T-helper 1 cell (primary cell): Measurements from ENCODE around the gene C5orf24.
"Not testable (repeated sequence)": the region's sequence is repeated elsewhere in the genome, so short reads cannot be mapped to it uniquely, and the experiment has no call there.

ENCODE experiments used
- DNase-seq, 5 donors: peaks; one replicate each; pipeline ENCODE4 v3.0.0-alpha.2; 2012 to 2020

C5orf24 gene

DNA sequence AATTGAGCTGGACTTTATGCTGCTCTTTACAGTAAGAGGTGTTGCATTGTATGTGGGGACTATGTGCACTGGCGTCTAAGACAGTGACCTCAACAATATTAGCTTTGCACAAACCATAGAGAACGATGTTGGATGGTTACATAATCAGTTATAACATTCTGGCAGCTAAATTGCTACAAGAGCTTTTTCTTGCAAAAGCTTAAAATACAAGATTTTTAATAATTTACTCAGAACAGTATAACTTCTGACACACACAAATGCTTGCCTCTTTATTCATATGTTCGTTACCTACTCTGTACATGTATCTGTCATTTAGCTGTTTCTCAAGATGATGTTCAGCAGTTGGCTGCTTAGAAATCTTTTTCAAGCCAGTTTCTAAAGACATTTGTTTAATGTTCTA, 11.6 kb downstream of the C5orf24 start:
- DNase-seq = no peak

DNA sequence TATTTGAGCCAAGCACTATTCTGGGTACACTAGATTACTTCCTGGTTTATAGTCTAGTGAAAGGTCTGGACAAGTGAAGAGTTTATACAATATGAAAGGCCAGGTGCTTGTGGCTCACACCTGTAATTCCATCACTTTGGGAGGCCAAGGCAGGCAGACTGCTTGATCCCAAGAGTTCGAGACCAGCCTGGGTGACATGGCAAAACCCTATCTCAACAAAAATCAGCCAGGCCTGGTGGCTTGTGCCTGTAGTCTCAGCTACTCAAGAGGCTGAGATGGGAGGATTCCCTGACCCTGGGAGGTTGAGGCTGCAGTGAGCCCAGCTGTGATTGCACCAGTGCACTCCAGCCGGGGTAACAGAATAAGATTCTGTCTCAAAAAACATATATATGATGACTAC, 18.9 kb downstream of the C5orf24 start:
- no peak for DNase-seq

DNA sequence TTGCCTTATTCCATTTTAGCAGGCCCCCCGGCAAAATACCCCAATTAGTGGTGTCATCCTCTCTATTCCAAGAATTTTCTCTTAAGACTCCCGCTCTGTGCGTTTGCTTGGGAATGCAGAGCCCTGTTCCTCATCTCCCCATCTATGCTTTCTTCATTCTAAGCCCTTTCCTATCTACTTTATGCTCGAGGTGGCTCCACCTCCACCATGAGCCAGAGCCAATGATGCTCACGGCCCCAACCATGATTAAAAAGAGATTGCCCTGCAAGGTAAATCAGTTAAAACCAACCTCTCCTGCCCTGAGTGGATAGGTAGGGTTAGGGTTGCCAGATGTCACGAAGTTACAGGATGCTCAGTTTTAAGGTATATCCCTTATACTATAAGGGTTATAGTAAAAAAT, 27.7 kb downstream of the C5orf24 start:
- peak in 1 of 5 donors; percentile 19 for DNase-seq

DNA sequence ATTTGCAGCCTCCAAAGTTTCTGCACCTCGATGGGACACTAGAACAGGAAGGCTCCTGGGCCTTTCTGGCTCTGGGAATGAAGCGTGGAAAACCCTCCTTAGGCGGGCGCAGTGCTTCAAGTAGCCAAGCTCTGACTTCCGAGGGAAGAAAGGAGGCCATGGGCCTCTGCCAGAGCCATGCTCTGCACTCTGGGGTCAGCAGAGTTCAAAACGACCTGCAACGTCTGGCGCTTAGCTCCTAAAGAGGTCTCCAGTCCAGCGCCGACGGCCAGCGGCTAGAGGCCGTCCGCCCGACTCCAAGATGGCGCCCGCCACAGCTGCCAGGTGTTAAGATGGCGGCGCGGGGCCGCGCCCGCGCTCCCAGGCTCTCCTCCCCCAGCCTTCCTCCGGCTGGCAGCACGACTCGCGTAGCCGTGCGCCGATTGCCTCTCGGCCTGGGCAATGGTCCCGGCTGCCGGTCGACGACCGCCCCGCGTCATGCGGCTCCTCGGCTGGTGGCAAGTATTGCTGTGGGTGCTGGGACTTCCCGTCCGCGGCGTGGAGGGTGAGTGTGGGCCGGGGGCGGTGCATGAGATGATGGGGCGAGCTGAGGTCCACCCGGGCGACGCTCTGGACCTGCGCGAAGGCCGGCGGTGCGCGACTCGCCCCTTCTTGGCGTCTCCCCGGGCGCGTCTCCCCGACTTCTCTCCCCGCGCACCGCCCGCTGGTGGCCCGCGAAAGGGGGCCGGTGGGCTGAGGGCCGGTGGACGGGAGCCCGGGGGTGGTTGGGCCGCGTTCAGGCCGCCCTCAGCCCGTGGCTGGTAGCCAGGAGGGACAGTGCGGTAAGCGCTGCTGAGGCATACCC, 28.4 kb downstream of the C5orf24 start, which contains the start of gene TXNDC15:
TXNDC15 (plus strand) TSS at position 385 of the 844 bp plus-strand sequence; CDS start at position 442, 57 bp downstream.
- peak; percentile 57 to 86 (median 71) for DNase-seq

DNA sequence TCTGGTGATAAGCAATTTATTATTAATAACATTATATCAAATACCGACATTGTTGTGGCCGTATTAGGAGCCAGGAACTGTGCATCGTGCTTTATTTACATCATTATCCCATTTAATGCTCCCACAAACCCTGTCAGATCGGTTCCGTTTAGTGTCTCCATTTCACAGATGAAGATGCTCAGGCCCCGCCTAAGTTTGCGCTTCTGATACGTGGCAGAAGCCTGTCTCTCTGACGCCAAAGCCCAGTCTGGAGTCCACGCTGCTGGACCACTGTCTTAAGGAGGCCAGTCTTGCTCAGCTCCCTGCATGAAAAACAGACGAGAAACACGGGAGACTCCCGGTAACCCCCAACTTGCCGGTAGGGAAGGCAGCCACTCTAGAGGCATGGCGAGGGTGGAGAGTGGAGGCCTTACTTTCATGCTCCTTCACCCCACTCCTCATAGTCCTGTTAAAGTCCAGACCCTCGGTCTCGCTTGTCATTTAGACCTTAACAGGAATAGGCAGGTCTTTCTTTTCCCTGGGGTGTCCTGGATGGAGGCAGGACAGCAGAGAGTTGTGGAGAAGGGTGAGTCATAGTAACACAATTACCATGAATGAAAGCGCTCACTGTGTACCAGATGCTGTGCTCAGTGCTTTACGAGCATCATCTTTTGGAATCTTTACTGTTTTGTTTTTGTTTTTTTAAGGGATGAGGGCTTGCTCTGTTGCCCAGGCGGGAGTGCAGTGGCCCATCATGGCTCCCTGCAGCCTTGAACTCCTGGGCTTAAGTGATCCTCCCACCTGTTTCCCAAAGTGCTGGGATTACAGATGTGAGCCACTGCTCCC, 29.3 kb downstream of the C5orf24 start:
- DNase-seq = peak in 1 of 5 donors; percentile 53

DNA sequence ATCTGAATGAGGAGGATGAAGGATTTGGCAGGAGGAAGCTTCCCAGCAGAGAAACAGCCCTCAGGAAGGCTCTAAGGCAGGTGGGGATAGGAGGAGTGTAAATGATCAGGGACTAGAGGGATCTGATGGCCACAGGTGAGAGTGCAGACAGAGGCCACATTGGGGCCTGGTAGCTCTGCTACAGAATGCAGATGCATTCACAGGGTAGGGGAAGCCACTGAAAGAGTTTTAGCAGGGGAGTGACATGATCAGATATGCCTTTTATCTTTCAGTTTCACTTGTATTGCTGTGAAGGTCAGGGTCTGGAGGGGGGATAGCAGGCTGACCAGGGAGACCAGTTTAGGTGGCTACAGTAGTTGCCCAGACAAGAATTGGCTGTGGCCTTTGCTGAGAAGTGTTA, 31.4 kb downstream of the C5orf24 start:
- peak in 1 of 5 donors; percentile 25 for DNase-seq

DNA sequence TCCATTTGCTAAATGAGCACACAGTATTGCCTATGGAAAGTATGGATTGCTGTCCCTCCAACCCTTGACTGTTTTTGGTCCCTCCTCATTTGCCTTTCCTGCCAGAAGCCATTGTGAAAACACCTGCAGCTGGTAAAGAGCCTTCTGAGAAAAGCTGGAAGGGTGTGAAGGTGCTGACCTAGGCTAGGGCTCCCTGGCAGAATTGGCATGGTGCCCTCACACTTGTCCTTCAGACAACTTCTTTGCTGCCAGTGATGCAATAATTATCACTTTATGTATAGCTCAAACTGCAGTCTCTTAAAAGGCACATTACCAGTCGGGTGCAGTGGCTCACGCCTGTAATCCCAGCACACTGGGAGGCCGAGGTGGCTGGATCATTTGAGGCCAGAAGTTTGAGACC, 32.6 kb downstream of the C5orf24 start:
- DNase-seq = no peak

DNA sequence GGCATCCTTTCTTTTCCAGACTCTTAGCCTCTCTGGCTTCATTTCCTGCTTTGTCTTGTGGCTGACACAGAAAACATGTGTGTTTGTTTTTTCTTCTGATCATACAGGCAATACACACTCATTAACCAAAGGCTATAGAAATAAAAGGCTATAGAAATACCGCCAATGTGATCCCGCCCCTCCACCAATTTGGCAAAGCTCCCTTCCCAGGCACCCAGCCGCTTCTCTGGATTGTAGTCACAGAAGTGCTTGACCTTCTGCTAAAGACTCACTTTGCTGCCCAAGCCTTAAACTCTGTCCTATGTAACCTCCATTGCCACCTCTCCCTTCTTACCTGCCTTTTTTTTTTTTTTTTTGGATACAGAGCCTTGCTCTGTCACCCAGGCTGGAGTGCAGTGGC, 33.7 kb downstream of the C5orf24 start:
- no peak for DNase-seq

DNA sequence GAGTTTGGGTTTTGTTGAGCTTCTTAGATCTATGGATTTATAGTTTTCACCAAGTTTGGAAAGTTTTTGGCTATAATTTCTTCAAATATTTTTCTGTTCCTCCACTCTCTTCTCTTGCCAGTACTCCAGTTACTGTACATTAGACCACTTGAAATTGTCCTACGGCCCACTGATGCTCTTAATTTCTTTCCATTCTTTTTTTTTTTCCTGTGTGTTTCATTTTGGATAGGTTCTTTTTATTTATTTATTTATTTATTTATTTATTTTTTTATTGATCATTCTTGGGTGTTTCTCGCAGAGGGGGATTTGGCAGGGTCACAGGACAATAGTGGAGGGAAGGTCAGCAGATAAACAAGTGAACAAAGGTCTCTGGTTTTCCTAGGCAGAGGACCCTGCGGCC, 35.2 kb downstream of the C5orf24 start:
- DNase-seq = not testable (repeated sequence)

DNA sequence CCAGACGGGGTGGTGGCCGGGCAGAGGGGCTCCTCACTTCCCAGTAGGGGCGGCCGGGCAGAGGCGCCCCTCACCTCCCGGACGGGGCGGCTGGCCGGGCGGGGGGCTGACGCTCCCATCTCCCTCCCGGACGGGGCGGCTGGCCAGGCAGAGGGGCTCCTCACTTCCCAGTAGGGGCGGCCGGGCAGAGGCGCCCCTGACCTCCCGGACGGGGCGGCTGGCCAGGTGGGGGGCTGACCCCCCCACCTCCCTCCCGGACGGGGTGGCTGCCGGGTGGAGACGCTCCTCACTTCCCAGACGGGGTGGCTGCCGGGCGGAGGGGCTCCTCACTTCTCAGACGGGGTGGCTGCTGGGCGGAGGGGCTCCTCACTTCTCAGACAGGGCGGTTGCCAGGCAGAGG, 35.9 kb downstream of the C5orf24 start:
- DNase-seq = not testable (repeated sequence)

DNA sequence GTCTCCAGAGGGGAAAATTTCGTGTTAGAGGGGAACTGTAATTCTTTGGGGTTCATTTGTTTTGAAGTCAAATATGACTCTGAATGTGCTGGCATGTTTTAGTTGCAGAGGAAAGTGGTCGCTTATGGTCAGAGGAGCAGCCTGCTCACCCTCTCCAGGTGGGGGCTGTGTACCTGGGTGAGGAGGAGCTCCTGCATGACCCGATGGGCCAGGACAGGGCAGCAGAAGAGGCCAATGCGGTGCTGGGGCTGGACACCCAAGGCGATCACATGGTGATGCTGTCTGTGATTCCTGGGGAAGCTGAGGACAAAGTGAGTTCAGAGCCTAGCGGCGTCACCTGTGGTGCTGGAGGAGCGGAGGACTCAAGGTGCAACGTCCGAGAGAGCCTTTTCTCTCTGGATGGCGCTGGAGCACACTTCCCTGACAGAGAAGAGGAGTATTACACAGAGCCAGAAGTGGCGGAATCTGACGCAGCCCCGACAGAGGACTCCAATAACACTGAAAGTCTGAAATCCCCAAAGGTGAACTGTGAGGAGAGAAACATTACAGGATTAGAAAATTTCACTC, 41.9 kb downstream of the C5orf24 start:
- no peak for DNase-seq

DNA sequence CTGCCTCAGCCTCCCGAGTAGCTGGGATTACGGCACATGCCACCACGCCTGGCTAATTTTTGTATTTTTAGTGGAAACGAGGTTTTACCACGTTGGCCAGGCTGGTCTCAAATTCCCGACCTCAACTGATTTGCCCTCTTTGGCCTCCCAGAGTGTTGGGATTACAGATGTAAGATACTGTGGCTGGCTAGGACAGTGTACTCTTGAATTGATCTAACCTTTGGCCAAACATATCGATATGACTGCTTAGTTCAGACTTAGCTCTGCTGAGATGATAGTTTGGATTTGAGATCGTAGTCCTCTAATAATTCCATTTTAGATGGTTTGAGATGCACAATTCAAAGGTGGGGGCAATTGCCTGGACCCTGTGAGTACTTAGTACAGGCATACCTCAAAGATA, 43.6 kb downstream of the C5orf24 start:
- DNase-seq = no peak

DNA sequence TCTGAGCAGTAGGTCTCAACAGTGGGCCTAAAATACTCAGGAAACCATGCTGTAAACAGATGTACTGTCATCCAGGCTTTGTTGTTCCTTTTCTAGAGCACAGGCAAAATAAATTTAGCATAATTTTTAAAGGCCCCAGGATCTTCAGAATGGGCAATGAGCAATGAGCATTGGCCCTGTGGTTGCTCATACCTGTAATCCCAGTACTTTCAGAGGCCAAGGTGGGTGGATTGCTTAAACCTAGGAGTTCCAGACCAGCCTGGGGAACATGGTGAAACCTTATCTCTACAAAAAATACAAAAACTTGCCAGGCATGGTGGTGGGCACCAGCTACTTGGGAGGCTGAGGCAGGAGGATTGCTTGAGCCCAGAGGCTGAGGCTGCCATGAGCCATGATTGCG, 45.7 kb downstream of the C5orf24 start:
- no peak for DNase-seq

DNA sequence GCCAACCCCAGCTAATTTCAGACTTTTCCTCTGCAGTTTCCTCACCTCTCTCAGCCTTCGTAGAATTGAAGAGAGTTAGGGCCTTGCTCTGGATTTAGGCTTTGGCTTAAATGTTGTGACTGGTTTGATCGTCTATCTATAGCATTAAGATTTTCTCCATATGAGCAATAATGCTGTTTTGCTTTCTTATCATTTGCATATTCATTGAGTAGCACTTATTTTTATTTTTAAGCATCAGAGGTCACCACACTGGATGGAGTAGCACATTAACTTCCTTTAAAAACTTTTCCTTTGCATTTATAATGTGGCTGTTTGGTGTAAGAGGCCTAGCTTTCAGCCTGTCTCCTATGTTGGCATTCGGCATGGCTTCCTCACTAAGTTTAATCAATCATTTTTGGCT, 46.5 kb downstream of the C5orf24 start:
- DNase-seq = no peak

DNA sequence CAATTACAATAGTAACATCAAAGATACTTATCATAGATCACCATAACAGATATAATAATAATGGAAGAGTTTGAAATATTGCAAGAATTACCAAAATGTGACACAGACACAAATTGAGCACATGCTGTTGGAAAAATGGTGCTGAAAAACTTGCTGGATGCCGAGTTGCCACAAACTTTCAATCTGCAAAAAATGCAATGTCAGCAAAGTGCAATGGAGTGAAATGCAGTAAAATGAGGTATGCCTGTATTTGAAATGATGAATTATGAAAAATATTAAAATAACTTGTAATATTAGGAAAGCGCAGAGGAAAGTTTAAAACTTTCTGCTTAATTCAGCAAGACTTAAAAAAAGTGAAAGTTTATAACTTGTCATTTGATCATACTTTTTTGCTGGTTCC, 47.2 kb downstream of the C5orf24 start:
- DNase-seq = no peak

DNA sequence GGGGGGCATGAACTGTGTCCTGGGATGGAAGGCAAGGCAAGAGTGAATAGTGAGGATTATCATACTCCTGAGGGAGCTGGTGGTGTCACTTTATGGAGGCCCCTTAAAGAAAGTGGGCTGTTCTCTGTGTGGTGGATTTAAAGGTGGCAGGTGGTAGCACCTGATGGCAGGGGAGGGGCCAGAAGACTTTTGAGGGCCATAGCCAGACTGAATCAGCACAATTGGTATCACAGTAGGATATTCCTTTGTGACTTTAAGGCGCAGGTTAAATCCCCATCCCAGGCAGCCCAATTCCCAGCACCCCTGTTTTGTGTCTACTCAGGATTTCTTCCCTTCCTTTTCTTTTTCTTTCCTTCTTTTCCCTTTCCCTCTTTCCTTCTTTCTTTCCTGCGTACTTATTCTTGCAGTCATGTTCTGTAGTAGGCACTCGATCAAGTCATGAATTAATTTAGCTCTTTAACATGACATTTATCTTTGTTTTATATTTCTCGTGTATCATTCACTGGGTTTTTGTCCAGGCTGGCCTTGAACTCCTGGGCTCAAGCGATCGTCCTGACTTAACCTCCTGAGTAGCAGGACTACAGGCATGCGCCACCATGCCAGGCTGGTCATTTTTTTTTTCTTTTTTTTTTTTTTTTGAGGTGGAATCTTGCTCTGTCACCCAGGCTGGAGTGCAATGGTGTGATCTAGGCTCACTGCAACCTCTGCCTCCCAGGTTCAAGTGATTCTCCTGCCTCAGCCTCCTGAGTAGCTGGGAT, 48.2 kb downstream of the C5orf24 start:
- DNase-seq = no peak

DNA sequence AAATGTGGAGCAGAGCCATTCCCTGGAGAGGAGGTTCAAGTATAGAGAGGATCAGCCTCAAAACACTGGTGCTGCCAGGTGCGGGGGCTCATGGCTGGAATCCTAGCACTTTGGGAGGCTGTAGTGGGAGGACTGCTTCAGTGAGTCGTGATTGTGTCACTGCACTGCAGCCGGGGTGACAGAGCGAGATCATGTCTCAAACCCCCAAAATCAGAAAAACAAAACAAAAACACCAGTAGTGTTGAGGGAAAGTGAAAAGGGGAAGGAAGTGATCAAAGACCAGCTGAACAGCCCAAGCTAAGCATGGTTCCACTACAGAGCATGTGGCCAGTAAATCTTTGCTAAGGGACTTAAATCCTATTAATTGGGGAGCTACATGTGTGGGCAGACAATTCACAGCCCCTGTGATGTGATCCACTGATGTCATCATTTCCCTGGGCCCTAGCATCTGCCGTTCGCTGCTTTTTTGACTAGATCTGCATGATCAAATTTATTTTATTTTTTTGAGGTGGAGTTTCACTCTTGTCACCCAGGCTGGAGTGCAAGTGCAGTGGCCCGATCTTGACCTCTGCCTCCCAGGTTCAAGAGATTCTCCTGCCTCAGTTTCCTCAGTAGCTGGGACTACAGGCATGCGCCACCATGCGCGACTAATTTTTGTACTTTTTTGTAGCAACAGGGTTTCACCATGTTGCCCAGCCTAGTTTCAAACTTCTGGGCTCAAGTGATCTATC, 56.5 kb downstream of the C5orf24 start:
- DNase-seq = no peak

DNA sequence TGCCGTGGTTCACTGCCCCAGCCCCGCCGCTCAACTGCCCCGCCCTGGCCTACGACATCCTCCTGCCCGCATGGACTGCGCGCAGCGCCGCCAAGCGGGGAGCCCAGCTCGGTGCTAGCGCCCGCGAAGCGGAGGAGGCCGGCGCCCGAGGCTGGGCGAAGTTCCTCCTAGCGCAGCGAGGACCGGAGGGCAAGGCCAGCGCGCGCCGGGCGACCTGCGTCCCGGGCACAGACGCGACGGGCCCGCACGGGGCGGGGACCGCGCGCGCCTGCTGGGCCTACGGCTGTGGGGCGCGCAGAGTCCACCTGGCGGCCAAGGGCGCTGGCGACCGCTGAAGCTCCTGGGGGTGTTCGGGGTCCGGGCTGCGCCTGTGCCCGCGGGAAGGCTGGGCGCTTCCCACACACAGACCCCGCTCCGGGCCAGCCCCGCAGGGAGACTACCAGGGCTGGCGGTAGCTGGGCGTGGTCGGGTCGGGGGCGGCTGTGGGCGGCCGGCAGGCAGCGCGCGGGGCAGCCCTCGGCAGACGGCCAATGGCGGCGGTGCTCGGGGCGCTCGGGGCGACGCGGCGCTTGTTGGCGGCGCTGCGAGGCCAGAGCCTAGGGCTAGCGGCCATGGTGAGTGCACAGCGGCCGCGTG, 59.0 kb downstream of the C5orf24 start, which contains the start of gene PCBD2:
PCBD2 (plus strand) TSS at position 522 of the 636 bp plus-strand sequence; CDS start at position 531, 9 bp downstream.
- DNase-seq = peak; percentile 76 to 97 (median 84)

DNA sequence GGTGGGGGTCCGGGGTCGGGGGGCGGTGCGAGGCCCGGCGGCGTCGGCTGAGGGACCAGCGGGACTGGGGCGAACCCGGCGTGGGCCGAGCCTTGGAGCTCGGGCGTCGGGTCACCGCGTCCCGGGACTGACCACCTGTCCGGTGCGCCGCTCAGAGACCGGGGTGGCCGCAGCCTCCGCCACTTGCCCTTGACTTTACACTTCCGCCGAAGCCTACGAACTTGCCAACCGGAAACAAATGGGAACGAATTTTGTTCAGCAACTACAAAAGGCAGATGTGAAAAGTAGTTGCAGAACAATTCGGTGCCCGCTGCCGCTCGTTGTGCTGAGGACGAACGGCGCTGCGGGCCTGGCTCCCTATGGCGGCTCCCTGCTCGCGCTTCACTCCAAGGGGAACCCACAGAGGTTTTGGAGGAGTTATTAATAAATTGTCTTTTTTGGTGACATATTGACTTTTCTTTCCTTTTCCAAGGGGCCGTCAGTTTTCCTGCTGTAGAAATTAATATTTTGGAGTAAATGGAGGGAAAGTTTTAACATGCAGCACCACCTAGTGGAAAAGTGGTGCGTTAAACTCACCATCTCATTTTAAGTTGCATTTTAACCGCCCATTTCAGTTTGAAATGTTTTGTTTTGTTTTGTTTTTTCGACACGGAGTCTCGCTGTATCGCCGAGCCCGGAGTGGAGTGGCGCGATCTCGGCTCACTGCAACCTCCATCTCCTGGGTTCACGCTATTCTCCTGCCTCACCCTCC, 59.7 kb downstream of the C5orf24 start:
- DNase-seq = peak; percentile 18 to 78 (median 50)

DNA sequence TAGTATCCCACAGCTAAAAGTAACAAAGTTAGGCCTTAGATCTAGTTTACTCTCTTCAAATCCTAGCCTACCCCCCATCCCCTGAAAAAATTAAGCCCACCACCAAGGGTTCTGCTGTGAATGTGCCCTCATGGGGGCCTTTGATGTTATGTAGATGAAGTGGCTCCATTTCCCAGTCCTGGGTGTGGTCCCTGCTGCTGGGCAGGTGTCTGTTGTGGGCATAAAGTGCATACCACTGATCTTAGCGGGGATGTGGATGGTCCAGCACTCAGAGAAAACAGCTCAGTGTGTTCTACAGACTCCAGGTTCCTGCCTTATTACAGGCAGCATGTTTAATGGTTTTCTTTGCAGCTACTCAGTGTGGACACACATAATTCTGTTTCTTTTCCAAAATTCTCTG, 61.0 kb downstream of the C5orf24 start:
- no peak for DNase-seq
